Suppressor macrophage (primary cell): Measurements from ENCODE around the gene CFAP97.
"Not testable (repeated sequence)": the region's sequence is repeated elsewhere in the genome, so short reads cannot be mapped to it uniquely, and the experiment has no call there.

Experiments
- DNase-seq, 4 experiments: peaks; one replicate each; pipeline ENCODE4 v3.0.0-alpha.2; 2020 to 2022
- total RNA-seq, 17 experiments: gene quantifications; one replicate each; lab custom pipeline; 2026; ENCODE audit warnings: mixed read lengths in 6 of 17, inconsistent platforms in 3 of 17; lab: John Stamatoyannopoulos, UW

The CFAP97 gene
- total RNA-seq = 5.4 to 69.2 (median 38.0) reads per million in 17 experiments

- peak; percentile 91 to 96 (median 94) for DNase-seq
Observed at GRCh38 chr4:185203486-185204237, at the start of gene CFAP97. TSS of gene CFAP97 (minus strand) at chr4:185204000. CDS start at chr4:185191196, 12,804 bp downstream.

GRCh38 chr4:185249105-185249504 lies 45.3 kb upstream of the CFAP97 start:
- no peak for DNase-seq

- no peak for DNase-seq
Observed at GRCh38 chr4:185248393-185249039, 44.7 kb upstream of the CFAP97 start.

GRCh38 chr4:185247151-185247550 lies 43.4 kb upstream of the CFAP97 start:
- DNase-seq = no peak

GRCh38 chr4:185246453-185246852 lies 42.7 kb upstream of the CFAP97 start:
- DNase-seq = no peak

GRCh38 chr4:185244763-185245162 lies 41.0 kb upstream of the CFAP97 start:
- no peak for DNase-seq

- DNase-seq = no peak
Observed at GRCh38 chr4:185243879-185244278, 40.1 kb upstream of the CFAP97 start.

GRCh38 chr4:185242749-185243533 lies 39.1 kb upstream of the CFAP97 start:
- no peak for DNase-seq

GRCh38 chr4:185240486-185240885 lies 36.7 kb upstream of the CFAP97 start:
- not testable (repeated sequence) for DNase-seq

- no peak for DNase-seq
Observed at GRCh38 chr4:185238750-185239149, 35.0 kb upstream of the CFAP97 start.

- no peak for DNase-seq
Observed at GRCh38 chr4:185238215-185238681, 34.4 kb upstream of the CFAP97 start.

GRCh38 chr4:185237175-185237574 lies 33.4 kb upstream of the CFAP97 start:
- DNase-seq = no peak

GRCh38 chr4:185235843-185236503 lies 32.2 kb upstream of the CFAP97 start:
- DNase-seq = no peak

- no peak for DNase-seq
Observed at GRCh38 chr4:185235119-185235842, 31.5 kb upstream of the CFAP97 start.

- no peak for DNase-seq
Observed at GRCh38 chr4:185232370-185232769, 28.6 kb upstream of the CFAP97 start.

GRCh38 chr4:185229021-185229818 lies 25.4 kb upstream of the CFAP97 start:
- no peak for DNase-seq

GRCh38 chr4:185227713-185228278 lies 24.0 kb upstream of the CFAP97 start:
- DNase-seq = no peak

- no peak for DNase-seq
Observed at GRCh38 chr4:185227131-185227551, 23.3 kb upstream of the CFAP97 start.

GRCh38 chr4:185225940-185226339 lies 22.1 kb upstream of the CFAP97 start:
- DNase-seq = no peak

- DNase-seq = no peak
Observed at GRCh38 chr4:185224597-185224996, 20.8 kb upstream of the CFAP97 start.

GRCh38 chr4:185222598-185222997 lies 18.8 kb upstream of the CFAP97 start:
- no peak for DNase-seq
